ENCODE measurements around the gene PRELID3B.
A peak's percentile ranks its signal among the peaks of the same experiment; 100 is the strongest.

The PRELID3B gene

DNA sequence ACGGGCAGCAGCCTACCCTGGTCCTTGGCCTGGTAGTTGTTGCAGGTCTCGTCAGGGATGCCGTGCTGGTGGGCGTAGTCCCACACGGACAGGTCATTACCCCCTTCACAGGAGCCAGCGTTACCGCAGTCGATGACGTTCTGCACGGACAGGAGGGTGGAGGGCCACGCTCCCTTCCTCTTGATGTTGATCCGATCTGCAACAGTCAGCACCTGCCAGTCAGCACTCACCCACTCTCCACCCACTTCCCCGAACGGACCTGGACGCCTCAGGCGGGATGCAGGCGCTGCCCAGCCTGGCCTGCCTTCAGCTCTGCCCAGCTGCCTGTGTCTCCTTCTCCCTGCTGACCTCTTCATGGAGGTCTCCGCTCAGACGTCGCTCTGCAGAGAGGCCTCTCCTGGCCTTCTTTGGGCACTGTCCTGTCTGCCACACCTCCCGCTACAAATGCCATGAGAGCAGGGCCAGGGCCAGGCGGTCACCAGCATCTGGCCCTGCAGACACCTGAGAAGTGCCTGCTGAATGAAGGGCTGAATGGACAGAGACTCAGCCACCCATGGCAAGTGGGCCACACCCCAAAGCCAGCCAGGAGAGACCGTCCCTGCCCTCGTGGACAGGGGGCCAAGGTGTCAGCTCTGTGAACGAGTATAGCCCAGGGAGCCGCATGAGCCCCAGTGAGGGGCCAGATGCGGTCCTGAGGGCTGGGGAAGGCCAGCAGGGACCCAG is 41.0 kb downstream of the PRELID3B start:
- DNase-seq: peak in 1 of 2 donors; percentile 60
- intact Hi-C loops (cut with DNase I; ENCODE audit: low total_unique reads): no loop called here
- H3K36me3 ChIP-seq: peaks cover 21 to 62% (median 49%) of the 10 kb centered on the region in 3 donors
- no peaks in the 10 kb centered on the region for H3K9me3 ChIP-seq
- no peak overlapping the region for H3K27ac ChIP-seq
- no peak for TF ChIP-seq CTCF (IDR thresholded peaks at IDR 0.05)
- no peaks in the 10 kb centered on the region for H3K27me3 ChIP-seq
- H3K4me1 ChIP-seq: peaks cover 0 to 38% (median 31%) of the 10 kb centered on the region in 4 donors
- no peak overlapping the region for H3K4me3 ChIP-seq

DNA sequence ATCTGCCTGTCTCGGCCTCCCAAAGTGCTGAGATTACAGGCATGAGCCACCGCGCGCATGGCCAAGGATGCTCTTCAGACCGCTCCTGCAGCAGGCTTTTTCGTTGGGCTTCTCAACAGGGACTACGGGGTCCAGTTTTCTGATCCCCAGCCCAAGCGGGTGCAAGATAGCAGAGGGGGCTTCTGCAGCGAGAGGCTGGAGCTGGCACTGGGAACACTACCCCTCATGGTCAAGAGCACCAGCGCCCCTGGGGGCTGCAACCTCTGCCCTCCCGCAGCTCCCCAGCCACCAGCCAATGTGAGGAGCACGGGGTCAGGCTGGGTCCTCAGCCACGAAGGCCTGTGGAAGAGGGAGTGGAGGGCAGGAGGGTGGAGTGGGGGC is 41.5 kb downstream of the PRELID3B start:
- no peak for DNase-seq
- Histone ChIP-seq H3K27ac (no peak overlapping the region), H3K36me3 (peaks cover 27 to 68% (median 55%) of the 10 kb centered on the region in 3 donors), H3K27me3 (no peaks in the 10 kb centered on the region), H3K4me3 (no peak overlapping the region), H3K4me1 (peaks cover 0 to 33% (median 26%) of the 10 kb centered on the region in 4 donors), H3K9me3 (no peaks in the 10 kb centered on the region)
- intact Hi-C loops (cut with DNase I; ENCODE audit: low total_unique reads): no loop called here
- no peak for TF ChIP-seq CTCF (IDR thresholded peaks at IDR 0.05)

DNA sequence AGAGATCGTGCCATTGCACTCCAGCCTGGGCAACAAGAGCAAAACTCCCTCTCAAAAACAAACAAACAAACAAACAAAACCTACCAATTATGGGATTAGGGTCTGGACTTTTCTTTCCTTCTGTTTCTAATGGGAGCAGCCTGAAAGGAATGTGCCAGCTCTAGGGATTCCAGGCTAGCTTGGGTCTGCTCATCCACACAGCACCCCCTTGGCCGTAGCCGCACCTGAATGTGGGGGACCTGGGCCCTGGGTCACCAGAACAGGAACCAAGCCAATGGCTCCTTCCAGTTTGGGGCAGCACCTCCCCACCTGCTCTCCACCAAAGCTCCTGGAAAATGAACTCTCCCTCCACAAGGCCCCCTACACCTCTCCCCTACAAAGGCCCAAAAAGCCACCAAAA is 42.3 kb downstream of the PRELID3B start:
- no peak overlapping the region for H3K4me3 ChIP-seq
- H3K27ac ChIP-seq: no peak overlapping the region
- peaks cover 33 to 75% (median 62%) of the 10 kb centered on the region in 3 donors for H3K36me3 ChIP-seq
- H3K27me3 ChIP-seq: no peaks in the 10 kb centered on the region
- TF ChIP-seq CTCF (IDR thresholded peaks at IDR 0.05): no peak
- peaks cover 0 to 26% (median 19%) of the 10 kb centered on the region in 4 donors for H3K4me1 ChIP-seq
- H3K9me3 ChIP-seq: no peaks in the 10 kb centered on the region
- DNase-seq: no peak
- intact Hi-C loops (cut with DNase I; ENCODE audit: low total_unique reads): no loop called here

GRCh38 chr20:58998656-58999055 is 43.9 kb downstream of the PRELID3B start:
- Histone ChIP-seq H3K27ac (no peak overlapping the region), H3K36me3 (peaks cover 46 to 92% (median 79%) of the 10 kb centered on the region in 3 donors), H3K9me3 (no peaks in the 10 kb centered on the region), H3K4me1 (peaks cover 0 to 9% (median 5%) of the 10 kb centered on the region in 4 donors), H3K4me3 (no peak overlapping the region), H3K27me3 (no peaks in the 10 kb centered on the region)
- intact Hi-C loops (cut with DNase I; ENCODE audit: low total_unique reads): no loop called here
- no peak for DNase-seq
- TF ChIP-seq CTCF (IDR thresholded peaks at IDR 0.05): no peak

- H3K4me1 ChIP-seq: no peaks in the 10 kb centered on the region
- no peak overlapping the region for H3K4me3 ChIP-seq
- no peaks in the 10 kb centered on the region for H3K27me3 ChIP-seq
- intact Hi-C loops (cut with DNase I; ENCODE audit: low total_unique reads): no loop called here
- H3K27ac ChIP-seq: no peak overlapping the region
- no peaks in the 10 kb centered on the region for H3K9me3 ChIP-seq
- DNase-seq: no peak
- no peak for TF ChIP-seq CTCF (IDR thresholded peaks at IDR 0.05)
- H3K36me3 ChIP-seq: peaks cover 56 to 100% (median 92%) of the 10 kb centered on the region in 3 donors
Measured at GRCh38 chr20:58997141-58997770, 45.3 kb downstream of the PRELID3B start.

Measured in tibial artery (tissue), 4 donors.